ENCODE results near the gene HSPB1.
"Not testable (repeated sequence)": the region's sequence is repeated elsewhere in the genome, so short reads cannot be mapped to it uniquely, and the experiment has no call there.

HSPB1 gene

DNA sequence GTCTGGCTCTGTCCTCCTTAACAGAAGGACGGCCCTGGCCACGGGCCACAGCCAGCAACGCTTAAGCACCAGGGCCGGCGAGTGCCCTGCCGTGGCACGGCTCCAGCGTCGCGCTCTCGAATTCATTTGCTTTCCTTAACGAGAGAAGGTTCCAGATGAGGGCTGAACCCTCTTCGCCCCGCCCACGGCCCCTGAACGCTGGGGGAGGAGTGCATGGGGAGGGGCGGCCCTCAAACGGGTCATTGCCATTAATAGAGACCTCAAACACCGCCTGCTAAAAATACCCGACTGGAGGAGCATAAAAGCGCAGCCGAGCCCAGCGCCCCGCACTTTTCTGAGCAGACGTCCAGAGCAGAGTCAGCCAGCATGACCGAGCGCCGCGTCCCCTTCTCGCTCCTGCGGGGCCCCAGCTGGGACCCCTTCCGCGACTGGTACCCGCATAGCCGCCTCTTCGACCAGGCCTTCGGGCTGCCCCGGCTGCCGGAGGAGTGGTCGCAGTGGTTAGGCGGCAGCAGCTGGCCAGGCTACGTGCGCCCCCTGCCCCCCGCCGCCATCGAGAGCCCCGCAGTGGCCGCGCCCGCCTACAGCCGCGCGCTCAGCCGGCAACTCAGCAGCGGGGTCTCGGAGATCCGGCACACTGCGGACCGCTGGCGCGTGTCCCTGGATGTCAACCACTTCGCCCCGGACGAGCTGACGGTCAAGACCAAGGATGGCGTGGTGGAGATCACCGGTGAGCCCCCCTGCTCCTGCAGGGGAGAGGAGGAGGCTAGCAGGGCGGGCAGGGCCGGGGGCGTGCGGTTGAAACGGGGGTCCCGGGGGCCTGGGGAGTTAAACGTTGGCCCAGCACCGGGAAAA lies at the start of gene HSPB1:
Gene HSPB1, plus strand, starts transcription at position 327 of the 855 bp plus-strand sequence. Its CDS starts 40 bp downstream, at position 367.
- FAIRE-seq (no peak), DNase-seq (ENCODE audit: low spot score) (peak; percentile 90)

GRCh38 chr7:76254781-76255180 lies 47.7 kb upstream of the HSPB1 start:
- no peak for FAIRE-seq
- no peak for DNase-seq (ENCODE audit: low spot score)

GRCh38 chr7:76257973-76258372 lies 44.5 kb upstream of the HSPB1 start:
- DNase-seq (ENCODE audit: low spot score), result peak; percentile 23
- FAIRE-seq, result no peak

GRCh38 chr7:76259124-76260093 lies 43.1 kb upstream of the HSPB1 start:
- DNase-seq (ENCODE audit: low spot score), result no peak
- FAIRE-seq, result no peak

DNA sequence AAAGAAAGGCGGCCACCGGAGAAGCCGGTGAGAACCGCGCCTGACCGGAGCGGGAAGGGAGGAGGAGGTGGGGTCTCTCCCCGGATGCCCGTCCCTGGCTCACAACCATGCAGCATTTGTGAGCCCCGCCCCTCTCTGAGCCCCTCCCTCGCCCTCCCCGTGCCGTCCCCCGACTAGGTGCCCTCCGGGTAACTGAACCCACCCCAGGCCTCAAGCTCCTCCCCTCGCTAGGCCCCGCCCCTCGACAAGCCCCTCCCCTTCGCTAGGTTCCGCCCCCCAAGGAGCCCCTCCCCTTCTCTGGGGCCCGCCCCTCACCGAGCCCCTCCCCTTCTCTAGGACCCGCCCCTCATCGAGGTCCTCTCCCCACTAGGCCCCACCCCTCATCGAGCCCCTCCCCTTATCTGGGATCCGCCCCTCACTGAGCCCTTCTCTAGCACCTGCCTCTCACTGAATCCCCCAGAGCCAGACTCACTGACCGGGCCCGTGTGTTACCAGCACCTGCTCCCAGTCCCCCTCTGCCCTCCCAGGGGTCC lies 42.2 kb upstream of the HSPB1 start:
- FAIRE-seq (no peak), DNase-seq (ENCODE audit: low spot score) (peak; percentile 81)

GRCh38 chr7:76261329-76261728 lies 41.1 kb upstream of the HSPB1 start:
- DNase-seq (ENCODE audit: low spot score) (no peak), FAIRE-seq (no peak)

- DNase-seq (ENCODE audit: low spot score) (no peak), FAIRE-seq (no peak)
These were observed 40.5 kb upstream of the HSPB1 start for GRCh38 chr7:76261931-76262330.

- FAIRE-seq, result no peak
These were observed 39.6 kb upstream of the HSPB1 start for GRCh38 chr7:76262683-76263402.

GRCh38 chr7:76265299-76265698 lies 37.2 kb upstream of the HSPB1 start:
- DNase-seq (ENCODE audit: low spot score) (no peak), FAIRE-seq (no peak)

More at GRCh38 chr7:76262683-76263402, 39.6 kb upstream of the HSPB1 start:
- peak; percentile 73 for DNase-seq (ENCODE audit: low spot score)

DNA sequence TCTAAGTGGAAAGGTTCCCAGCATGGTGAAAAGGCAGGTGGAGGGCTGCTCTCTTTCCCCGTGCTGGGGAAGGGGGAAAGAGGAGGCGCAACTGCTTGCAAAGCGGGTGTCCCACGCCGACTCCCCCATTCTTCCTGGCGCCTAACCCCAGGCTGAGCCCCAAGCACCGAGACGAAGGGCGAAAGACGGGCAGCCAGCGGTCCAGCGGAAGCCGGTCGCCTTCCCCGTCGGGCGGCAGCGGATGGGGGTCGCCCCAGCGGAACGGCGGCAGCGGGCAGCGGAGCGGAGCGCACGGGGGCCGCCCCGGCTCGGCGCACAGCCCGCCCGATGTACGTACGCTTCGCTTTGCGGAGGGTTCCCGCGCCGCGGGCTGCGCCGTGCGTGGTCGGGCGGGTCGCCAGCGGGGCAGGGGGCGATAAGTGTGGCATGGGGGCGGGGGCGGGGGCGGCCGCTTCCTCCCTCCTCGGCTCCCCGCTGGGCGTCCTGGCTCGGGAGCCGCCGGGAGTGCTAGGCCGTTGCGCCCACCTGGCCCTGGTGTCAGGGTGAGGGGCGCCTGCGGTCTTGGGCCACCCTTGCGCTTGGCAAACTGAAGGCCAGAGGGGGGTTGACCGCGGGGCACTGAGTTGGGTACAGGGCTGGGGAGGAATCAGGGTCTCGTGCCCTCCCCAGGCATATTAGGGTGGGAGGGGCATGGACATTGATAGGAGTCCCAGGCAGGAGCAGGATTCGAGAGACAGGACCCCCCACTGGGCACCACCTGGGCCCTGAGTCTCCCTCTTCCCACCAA lies 35.2 kb upstream of the HSPB1 start:
- FAIRE-seq, result no peak

DNA sequence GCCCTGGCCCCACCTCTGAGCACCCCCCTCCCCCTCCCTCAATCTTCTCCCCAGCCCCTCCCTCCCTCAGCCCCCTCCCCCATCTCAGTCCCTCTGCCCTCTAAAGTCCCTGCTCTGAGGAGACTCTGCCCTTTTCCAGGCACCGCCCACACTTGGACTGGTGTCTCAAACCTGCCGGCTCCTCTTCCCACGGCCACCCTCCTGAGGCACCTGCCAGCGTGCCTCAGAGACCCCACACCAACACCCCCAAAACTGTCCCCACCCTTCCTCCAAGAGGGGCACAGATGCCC lies 34.6 kb upstream of the HSPB1 start:
- DNase-seq (ENCODE audit: low spot score), result no peak
- no peak for FAIRE-seq

More for the DNA sequence above, 35.2 kb upstream of the HSPB1 start:
- no peak for DNase-seq (ENCODE audit: low spot score)

DNA sequence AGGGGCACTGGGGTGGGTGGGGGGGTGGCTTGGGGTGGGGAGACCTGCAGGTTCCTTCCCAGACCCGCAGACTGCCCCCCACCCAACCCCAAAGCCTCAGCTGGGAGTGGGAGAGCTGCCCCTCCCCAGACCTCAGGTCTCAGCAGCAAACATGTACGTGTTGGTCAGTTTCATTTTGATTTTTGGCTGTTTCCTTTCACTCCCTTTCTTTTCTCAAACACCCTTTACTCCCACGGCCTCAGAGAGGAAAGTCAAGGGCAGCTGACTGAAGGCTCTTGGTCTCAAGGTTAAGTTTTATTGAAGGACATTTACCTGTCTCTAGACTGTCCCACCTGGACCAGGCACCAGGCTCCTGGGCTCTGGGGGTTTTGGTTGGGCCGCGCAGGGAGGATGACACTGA lies 34.1 kb upstream of the HSPB1 start:
- FAIRE-seq (no peak), DNase-seq (ENCODE audit: low spot score) (no peak)

DNA sequence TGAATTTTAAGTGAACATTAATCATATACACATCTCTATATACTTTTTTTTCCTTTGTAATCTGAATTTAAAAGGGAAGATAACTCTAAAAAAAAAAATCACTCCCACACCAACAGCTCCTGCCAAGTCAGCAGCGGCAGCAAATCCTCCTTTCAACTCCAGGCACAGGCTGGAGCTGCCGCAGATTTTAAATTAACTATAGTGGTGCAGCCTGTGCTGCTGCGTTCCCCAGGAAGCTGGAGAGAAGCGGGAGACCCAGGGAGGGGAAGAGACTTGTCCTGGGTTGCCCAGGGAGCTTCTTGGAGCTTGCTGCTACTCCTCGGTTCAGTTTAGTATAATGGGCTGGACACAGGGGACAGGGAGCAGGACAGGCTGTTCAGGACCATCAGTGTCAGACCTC lies 32.6 kb upstream of the HSPB1 start:
- FAIRE-seq (no peak), DNase-seq (ENCODE audit: low spot score) (no peak)

- FAIRE-seq; DNase-seq (ENCODE audit: low spot score): not testable (repeated sequence)
These were observed 31.1 kb upstream of the HSPB1 start for GRCh38 chr7:76271384-76271783.

GRCh38 chr7:76272142-76272541 lies 30.3 kb upstream of the HSPB1 start:
- FAIRE-seq, result no peak

DNA sequence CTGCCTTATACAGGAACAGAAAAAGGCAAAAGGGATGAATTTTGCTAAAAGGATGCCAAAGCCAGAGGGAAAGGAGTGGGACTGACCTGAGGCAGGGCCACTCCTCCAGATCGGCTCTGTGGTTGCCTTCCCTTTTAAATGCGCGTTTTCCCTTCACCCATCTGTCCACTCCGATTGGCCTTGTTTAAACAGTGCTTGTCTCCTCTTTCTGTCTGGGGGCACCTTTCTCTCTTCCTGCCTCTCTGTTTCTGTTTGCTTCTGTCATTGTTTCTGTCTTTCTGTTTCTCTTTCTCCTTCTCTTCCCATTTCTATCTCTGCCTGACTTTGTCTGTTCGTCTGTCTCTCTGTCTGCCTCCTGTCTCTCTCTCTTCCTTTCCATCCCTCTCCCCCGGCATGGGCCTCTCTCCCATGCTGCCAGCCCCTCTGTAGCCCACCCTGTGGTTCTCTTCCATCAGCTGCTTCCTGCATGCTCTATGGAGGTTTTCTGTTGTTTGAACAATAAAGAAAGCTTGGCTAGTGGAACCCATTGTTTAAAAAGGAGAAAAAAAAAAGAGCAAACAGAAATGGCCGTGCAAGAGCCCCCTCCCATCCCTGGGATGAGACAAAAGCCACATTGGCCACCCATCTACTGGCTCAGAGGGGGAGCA lies 29.5 kb upstream of the HSPB1 start:
- no peak for FAIRE-seq
- DNase-seq (ENCODE audit: low spot score), result no peak

More at GRCh38 chr7:76272142-76272541, 30.3 kb upstream of the HSPB1 start:
- no peak for DNase-seq (ENCODE audit: low spot score)

DNA sequence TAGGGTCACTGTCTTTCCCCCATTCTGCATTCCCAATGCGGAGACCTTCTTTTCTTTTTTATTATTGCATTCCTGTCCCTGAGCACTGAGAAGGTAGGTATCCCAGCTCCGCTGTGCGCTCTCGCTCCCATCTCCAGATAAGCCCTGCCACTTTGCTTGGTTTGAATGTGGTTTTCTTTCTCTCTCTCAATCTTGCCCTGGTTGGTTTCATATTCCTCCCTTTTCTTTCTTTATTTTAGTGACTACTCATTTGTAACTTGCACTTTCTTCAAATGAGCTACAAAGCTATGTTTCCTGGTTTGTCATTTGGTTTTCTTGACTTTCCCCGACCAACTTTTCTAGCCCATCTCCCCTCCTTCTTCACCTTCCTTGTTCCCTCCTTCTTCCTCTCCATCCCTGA lies 29.0 kb upstream of the HSPB1 start:
- no peak for DNase-seq (ENCODE audit: low spot score)
- FAIRE-seq, result no peak

DNA sequence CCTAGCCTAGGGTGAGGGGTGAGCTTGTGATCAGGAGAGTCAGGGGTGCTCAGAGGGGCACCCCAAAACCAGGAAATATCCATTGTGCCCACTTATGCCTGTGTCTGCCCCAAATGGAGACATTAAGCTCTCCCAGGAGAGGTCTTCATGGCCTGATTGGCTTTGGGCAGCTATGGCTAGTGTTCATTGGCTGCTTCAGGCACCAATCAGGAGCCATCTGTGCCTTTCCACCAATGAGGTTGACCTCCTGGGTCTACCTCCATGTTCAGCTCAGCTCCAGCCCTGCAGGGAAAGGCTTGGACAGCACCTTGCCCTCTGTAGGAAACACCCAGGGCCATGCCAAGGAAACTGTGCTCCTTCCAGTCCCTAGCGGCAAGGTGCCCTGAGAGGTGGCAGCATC lies 23.9 kb upstream of the HSPB1 start:
- FAIRE-seq (no peak), DNase-seq (ENCODE audit: low spot score) (no peak)

- no peak for FAIRE-seq
- DNase-seq (ENCODE audit: low spot score), result peak; percentile 55
These were observed 22.1 kb upstream of the HSPB1 start for GRCh38 chr7:76280408-76280807.

Data from urothelium cell line (cell line).